Bronchial epithelial cell (primary cell): ENCODE measurements around the gene SEC14L3. TPM values are rescaled to one million over a fixed set of nuclear protein-coding genes. Genes with fewer than 3 reads are reported as not detected.
"Not testable (repeated sequence)": the region's sequence is repeated elsewhere in the genome, so short reads cannot be mapped to it uniquely, and the experiment has no call there.

Experiments used
- DNase-seq: peaks from one replicate; pipeline ENCODE4 v3.0.0-alpha.2; 2010; ENCODE audit warnings: low read depth
- FAIRE-seq: peaks from 2 replicates; lab custom pipeline; 2011; peaks lifted over from hg19 to GRCh38; lab: Jason Lieb, UNC
- H3K27me3 ChIP-seq: 2 replicates; pipeline ENCODE4 v1.5.1; 2011; ENCODE audit warnings: low read length; ENCODE audit not compliant: control insufficient read depth, insufficient read depth
- H3K36me3 ChIP-seq: 2 replicates; pipeline ENCODE4 v1.5.1; 2011; ENCODE audit warnings: low read length; ENCODE audit not compliant: control insufficient read depth, insufficient read depth
- H3K4me3 ChIP-seq: 2 replicates; pipeline ENCODE4 v1.5.1; 2011; ENCODE audit warnings: mild to moderate bottlenecking, low read depth, low read length, control low read depth
- total RNA-seq: library from RNA; depleted of rRNA; stranded (reverse); fragments of >200 nt; gene quantifications from 2 replicates; pipeline ENCODE4 v1.2.1, GENCODE V29; 2014
- TF ChIP-seq, protein P1 (sequence below): IDR thresholded peaks from 2 replicates; pipeline ENCODE4 v1.5.1; 2011; ENCODE audit warnings: mild to moderate bottlenecking, moderate library complexity, low read length, control low read depth, inconsistent platforms; ENCODE audit not compliant: insufficient read depth, severe bottlenecking

Gene SEC14L3
- total RNA-seq, 1 donor from 2014 or later: not detected

DNA sequence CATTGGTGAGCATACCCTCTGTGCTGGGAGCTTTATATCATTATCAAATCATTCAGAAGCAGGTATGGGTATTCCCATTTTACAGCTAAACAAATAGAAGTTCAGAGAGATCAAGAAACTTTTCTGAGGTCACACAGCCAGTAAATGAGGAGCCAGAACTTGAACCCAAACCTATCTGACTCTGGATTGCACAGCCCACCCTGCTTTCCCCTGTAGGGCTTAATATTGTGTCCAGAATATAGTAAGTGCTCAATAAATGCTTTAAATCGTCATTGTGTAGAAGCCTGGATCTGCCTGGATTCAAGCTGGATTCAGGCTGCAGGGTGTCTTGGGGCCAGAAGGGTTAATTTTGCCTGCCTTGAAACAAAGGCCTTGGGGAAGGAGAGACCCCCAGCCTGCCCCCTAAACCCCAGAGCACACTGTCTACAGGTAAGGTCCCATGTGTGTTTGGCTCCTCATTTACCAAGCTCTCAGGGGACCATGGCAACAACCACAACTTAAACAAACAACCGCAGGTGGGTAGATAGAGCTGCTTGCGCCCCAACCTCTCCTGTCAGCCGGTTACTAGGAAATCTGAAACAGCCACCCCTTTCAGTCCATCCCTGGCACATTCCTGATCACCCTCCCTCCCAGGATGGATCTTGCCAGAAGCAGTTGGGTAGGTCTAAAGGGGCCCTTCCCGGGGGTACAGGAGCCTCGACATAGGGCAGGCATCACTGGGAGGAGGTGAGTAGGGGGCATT is 3.0 kb upstream of the SEC14L3 start:
- no peak for FAIRE-seq
- TF ChIP-seq, protein P1, sequence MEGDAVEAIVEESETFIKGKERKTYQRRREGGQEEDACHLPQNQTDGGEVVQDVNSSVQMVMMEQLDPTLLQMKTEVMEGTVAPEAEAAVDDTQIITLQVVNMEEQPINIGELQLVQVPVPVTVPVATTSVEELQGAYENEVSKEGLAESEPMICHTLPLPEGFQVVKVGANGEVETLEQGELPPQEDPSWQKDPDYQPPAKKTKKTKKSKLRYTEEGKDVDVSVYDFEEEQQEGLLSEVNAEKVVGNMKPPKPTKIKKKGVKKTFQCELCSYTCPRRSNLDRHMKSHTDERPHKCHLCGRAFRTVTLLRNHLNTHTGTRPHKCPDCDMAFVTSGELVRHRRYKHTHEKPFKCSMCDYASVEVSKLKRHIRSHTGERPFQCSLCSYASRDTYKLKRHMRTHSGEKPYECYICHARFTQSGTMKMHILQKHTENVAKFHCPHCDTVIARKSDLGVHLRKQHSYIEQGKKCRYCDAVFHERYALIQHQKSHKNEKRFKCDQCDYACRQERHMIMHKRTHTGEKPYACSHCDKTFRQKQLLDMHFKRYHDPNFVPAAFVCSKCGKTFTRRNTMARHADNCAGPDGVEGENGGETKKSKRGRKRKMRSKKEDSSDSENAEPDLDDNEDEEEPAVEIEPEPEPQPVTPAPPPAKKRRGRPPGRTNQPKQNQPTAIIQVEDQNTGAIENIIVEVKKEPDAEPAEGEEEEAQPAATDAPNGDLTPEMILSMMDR: no peak
- H3K36me3 ChIP-seq: no peaks in the 10 kb centered on the region
- DNase-seq: peak; percentile 11
- no peak overlapping the region for H3K4me3 ChIP-seq
- peaks cover 12% of the 10 kb centered on the region for H3K27me3 ChIP-seq

DNA sequence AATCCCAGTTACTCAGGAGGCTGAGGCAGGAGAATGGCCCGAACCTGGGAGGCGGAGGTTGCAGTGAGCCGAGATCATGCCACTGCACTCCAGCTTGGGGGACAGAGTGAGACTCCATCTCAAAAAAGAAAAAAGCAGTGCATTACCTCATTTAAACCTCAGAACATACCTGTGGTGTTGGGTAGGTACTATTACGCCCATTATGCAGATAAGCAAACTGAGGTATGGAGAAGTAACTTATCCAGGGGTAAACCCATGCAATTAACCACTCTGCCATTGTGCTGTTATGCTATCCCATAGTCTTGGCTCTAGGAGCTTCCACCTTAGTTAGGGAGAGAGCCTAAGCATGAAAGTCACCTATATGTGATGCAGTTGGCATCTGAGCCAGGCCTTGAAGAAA is 2.3 kb upstream of the SEC14L3 start:
- DNase-seq: no peak
- Histone ChIP-seq H3K27me3 (peaks cover 12% of the 10 kb centered on the region), H3K36me3 (no peaks in the 10 kb centered on the region), H3K4me3 (no peak overlapping the region)
- no peak for FAIRE-seq
- TF ChIP-seq, protein P1: no peak

DNA sequence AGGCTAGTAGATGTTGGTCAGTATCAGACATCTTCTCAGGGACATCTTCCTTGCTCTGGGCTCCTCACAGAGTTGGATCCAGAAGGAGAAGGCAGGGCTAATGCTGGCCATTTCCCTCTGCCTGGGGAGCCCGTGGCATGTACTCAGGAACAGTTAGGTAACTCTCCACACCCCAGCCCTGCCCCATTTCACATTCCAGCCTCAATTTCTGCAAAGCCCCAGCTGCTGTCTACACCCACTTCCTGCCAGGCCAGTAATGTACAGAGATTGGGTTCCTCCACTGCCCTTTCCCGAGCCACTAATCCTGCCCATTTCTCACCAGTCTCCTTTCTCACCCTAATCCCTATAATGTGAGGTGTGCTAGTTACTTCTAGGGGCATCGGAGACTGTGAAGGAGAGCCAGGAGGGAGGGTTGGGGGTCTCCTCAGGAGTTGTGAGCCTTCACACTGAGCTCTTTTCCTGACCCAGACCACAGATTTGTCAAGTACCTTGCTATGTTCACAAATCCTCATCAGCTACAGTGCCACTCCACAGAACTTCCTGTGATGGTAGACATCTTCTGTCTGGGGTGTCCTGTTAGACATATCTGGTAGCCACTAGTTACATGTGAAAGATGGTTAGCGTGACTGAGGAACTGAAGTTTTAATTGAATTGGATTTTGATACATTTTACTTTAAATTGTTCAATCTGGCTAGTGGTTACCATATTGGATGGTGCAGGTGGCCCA is 1.3 kb upstream of the SEC14L3 start:
- Histone ChIP-seq H3K4me3 (no peak overlapping the region), H3K27me3 (peaks cover 12% of the 10 kb centered on the region), H3K36me3 (no peaks in the 10 kb centered on the region)
- FAIRE-seq: peak; percentile 23
- DNase-seq: peak; percentile 35
- TF ChIP-seq, protein P1: no peak

DNA sequence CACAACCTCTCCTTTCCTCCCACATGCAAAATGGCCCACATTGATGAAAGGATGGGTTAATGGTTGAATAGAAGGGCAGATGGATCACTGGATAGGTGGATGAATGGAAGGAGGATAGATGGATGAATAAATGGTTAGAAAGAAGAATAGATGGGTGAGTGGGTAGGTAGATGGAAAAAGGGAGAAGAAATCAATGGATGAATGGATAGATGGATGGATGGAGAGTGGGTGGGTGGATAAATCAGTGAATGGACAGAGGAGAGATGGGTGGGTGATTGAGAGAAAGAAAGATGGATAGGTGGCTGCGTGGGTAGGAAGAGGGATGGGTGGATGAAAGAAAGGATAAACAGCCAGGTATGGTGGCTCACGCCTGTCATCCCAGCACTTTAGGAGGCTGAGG is 1.2 kb downstream of the SEC14L3 start:
- FAIRE-seq: no peak
- TF ChIP-seq, protein P1: no peak
- peaks cover 12% of the 10 kb centered on the region for H3K27me3 ChIP-seq
- no peak overlapping the region for H3K4me3 ChIP-seq
- H3K36me3 ChIP-seq: no peaks in the 10 kb centered on the region
- no peak for DNase-seq

GRCh38 chr22:30469165-30469564 is 2.7 kb downstream of the SEC14L3 start:
- peaks cover 10% of the 10 kb centered on the region for H3K27me3 ChIP-seq
- no peak for DNase-seq
- no peak overlapping the region for H3K4me3 ChIP-seq
- FAIRE-seq: no peak
- H3K36me3 ChIP-seq: no peaks in the 10 kb centered on the region
- TF ChIP-seq, protein P1: no peak

DNA sequence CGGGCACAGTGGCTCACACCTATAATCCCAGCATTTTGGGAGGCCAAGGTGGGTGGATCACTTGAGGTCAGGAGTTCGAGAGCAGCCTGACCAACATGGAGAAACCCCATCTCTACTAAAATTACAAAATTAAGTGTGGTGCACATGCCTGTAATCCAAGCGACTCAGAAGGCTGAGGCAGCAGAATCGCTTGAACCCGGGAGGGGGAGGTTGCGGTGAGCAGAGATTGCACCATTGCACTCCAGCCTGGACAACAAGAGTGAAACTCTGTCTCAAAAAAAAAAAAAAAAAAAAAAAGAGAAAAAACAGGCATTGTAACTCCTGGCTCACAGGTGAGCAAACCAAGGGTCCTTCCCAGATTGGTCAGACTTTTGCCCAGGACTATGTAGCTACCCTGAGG is 11.3 kb downstream of the SEC14L3 start:
- H3K36me3 ChIP-seq, H3K4me3 ChIP-seq, DNase-seq, H3K27me3 ChIP-seq, FAIRE-seq: not testable (repeated sequence)
